ENCODE data around the gene RAB9A.
A peak's percentile ranks its signal among the peaks of the same experiment; 100 is the strongest.

- TF ChIP-seq CTCF (IDR thresholded peaks at IDR 0.05; ENCODE audit: control extremely low read depth in 1 of 3, insufficient read depth in 1 of 3, low read depth in 1 of 3, low read length in 3 of 3), result peak in 2 of 3 experiments; percentile 36 to 51; a peak in 2 of 4 replicates
- no peak for TF ChIP-seq USF2 (IDR thresholded peaks at IDR 0.05; ENCODE audit: low read length)
- no peak for TF ChIP-seq EP300 (IDR thresholded peaks at IDR 0.05; ENCODE audit: borderline replicate concordance in 1 of 2, low read depth in 2 of 2, low read length in 2 of 2)
- TF ChIP-seq EZH2 (IDR thresholded peaks at IDR 0.05; ENCODE audit: low read depth, low read length, severe bottlenecking), result no peak
- no peak for TF ChIP-seq BCL11A (IDR thresholded peaks at IDR 0.05; ENCODE audit: low read depth in 2 of 2, low read length in 2 of 2)
- no peak for TF ChIP-seq HDAC2 (IDR thresholded peaks at IDR 0.05; ENCODE audit: borderline replicate concordance in 1 of 2, low read depth in 2 of 2, low read length in 2 of 2)
- TF ChIP-seq POLR2AphosphoS5 (IDR thresholded peaks at IDR 0.05; ENCODE audit: low read depth, low read length), result no peak
- no peak for TF ChIP-seq SUZ12 (IDR thresholded peaks at IDR 0.05; ENCODE audit: low read length)
- TF ChIP-seq POLR2A (IDR thresholded peaks at IDR 0.05; ENCODE audit: control extremely low read depth in 1 of 2, low read depth in 2 of 2, low read length in 2 of 2), result no peak
- no peak for TF ChIP-seq SIN3A (conservative IDR thresholded peaks at IDR 0.05 in 1 of 2, IDR thresholded peaks at IDR 0.05 in 1 of 2; ENCODE audit: low read depth in 1 of 2, low read length in 2 of 2)
- TF ChIP-seq RFX5 (IDR thresholded peaks at IDR 0.05; ENCODE audit: borderline replicate concordance, low read depth, low read length), result no peak
These were observed 30.3 kb upstream of the RAB9A start for GRCh38 chrX:13658602-13659001.

Data from H1 (cell line).